Endothelial cell of umbilical vein (primary cell): ENCODE data around the gene PCDHA8. TPM values are rescaled to one million over a fixed set of nuclear protein-coding genes. Genes with fewer than 3 reads are reported as not detected.

ENCODE experiments used
- BruUV-seq: library from RNA; stranded (reverse); fragments of 400-500 nt; replicated peaks from 2 replicates; lab custom pipeline; 2021; lab: Mats Ljungman, UMichigan
- CTCF ChIA-PET: fragments of 300-600, 350-600 bp; sonication (Branson Sonifier 250); formaldehyde crosslinking; loops from one replicate; lab custom pipeline; 2021; ENCODE audit warnings: antibody characterized with exemption, inconsistent platforms; lab: Charles Lee
- POLR2A ChIA-PET: fragments of 300-600, 350-600 bp; sonication (Branson Sonifier 250); formaldehyde crosslinking; loops from one replicate; lab custom pipeline; 2021; ENCODE audit warnings: antibody characterized with exemption, inconsistent platforms; lab: Charles Lee
- DNase-seq: peaks from one replicate; pipeline ENCODE4 v3.0.0-alpha.2; 2011; ENCODE audit warnings: low read depth, low spot score
- FAIRE-seq: peaks from 2 replicates; lab custom pipeline; 2011; peaks lifted over from hg19 to GRCh38; lab: Jason Lieb, UNC
- H2AFZ ChIP-seq: 2 replicates; pipeline ENCODE4 v1.6.0; 2012; ENCODE audit warnings: low read depth, low read length, control low read depth, inconsistent platforms
- H3K27ac ChIP-seq: 2 replicates; pipeline ENCODE4 v1.5.1; 2011; ENCODE audit warnings: low read depth, mild to moderate bottlenecking, control low read depth, low read length, moderate library complexity; ENCODE audit not compliant: insufficient read depth
- H3K27me3 ChIP-seq, 2 experiments: 2 replicates each; pipeline versions ENCODE4 v1.6.0 to v1.6.1; 2011; ENCODE audit warnings: low read length in 2 of 2, mixed read lengths in 1 of 2; ENCODE audit not compliant: control insufficient read depth in 2 of 2, insufficient read depth in 2 of 2
- H3K36me3 ChIP-seq, 2 experiments: 2 replicates in 1 of 2; 3 replicates in 1 of 2; pipeline ENCODE4 v1.5.1; 2011; ENCODE audit warnings: low read length in 2 of 2, mild to moderate bottlenecking in 1 of 2, moderate library complexity in 1 of 2; ENCODE audit not compliant: control insufficient read depth in 2 of 2, insufficient read depth in 2 of 2; ENCODE audit errors: extremely low read depth in 1 of 2
- H3K4me1 ChIP-seq: 3 replicates; pipeline ENCODE4 v1.5.1; 2011; ENCODE audit warnings: mild to moderate bottlenecking, low read length; ENCODE audit not compliant: control insufficient read depth, insufficient read depth; ENCODE audit errors: extremely low read depth
- H3K4me2 ChIP-seq: 2 replicates; pipeline ENCODE4 v1.6.1; 2011; ENCODE audit warnings: low read length, control low read depth, mixed read lengths; ENCODE audit not compliant: insufficient read depth
- H3K4me3 ChIP-seq, 3 experiments: fragments of 200-600 bp in 1 of 3; sonication (generic), shearing (Covaris generic) in 1 of 3; replicated peaks in 1 of 3; 2 replicates each; pipeline ENCODE4 v1.5.1; 2011 to 2016; ENCODE audit warnings: control low read depth in 3 of 3, low read length in 3 of 3, mild to moderate bottlenecking in 2 of 3, inconsistent platforms in 1 of 3, low read depth in 1 of 3, moderate library complexity in 1 of 3; ENCODE audit not compliant: insufficient read depth in 1 of 3
- H3K79me2 ChIP-seq: 2 replicates; pipeline ENCODE4 v1.6.0; 2012; ENCODE audit warnings: low read length, inconsistent platforms; ENCODE audit not compliant: control insufficient read depth, insufficient read depth
- H3K9ac ChIP-seq: replicated peaks from 2 replicates; pipeline ENCODE3; 2011; ENCODE audit warnings: low read length, control low read depth; ENCODE audit not compliant: insufficient read depth; ENCODE audit errors: extremely low read depth
- H3K9me1 ChIP-seq: replicated peaks from 3 replicates; pipeline ENCODE4 v1.6.0; 2011; ENCODE audit warnings: mild to moderate bottlenecking, low read length; ENCODE audit not compliant: control insufficient read depth, insufficient read depth; ENCODE audit errors: extremely low read depth
- H3K9me3 ChIP-seq: replicated peaks from 2 replicates; pipeline ENCODE4 v1.5.1; 2012; ENCODE audit warnings: low read length, inconsistent platforms; ENCODE audit not compliant: control insufficient read depth, insufficient read depth
- H4K20me1 ChIP-seq: replicated peaks from 2 replicates; pipeline ENCODE3; 2011; ENCODE audit warnings: mild to moderate bottlenecking, low read length; ENCODE audit not compliant: control insufficient read depth, insufficient read depth; ENCODE audit errors: extremely low read depth
- EZH2 ChIP-seq: IDR thresholded peaks from 2 replicates; pipeline ENCODE4 v1.6.1; 2012; ENCODE audit warnings: borderline replicate concordance, low read depth, mild to moderate bottlenecking, moderate library complexity, low read length, inconsistent platforms; ENCODE audit not compliant: severe bottlenecking
- FOS ChIP-seq: IDR thresholded peaks from 2 replicates; pipeline ENCODE4 v1.6.1; 2011; ENCODE audit warnings: mild to moderate bottlenecking, low read length, moderate library complexity, borderline replicate concordance; ENCODE audit not compliant: insufficient read depth
- GATA2 ChIP-seq: IDR thresholded peaks from 2 replicates; pipeline ENCODE4 v1.7.0; 2011; ENCODE audit warnings: low read depth, mild to moderate bottlenecking, moderate library complexity, mixed read lengths, low read length; ENCODE audit not compliant: insufficient read length, insufficient read depth
- JUN ChIP-seq: IDR thresholded peaks from 2 replicates; pipeline ENCODE4 v1.6.1; 2011; ENCODE audit warnings: borderline replicate concordance, low read depth; ENCODE audit not compliant: insufficient read length, insufficient read depth
- MYC ChIP-seq: IDR thresholded peaks from one replicate; pipeline ENCODE4 v1.6.1; 2011; ENCODE audit warnings: mild to moderate bottlenecking, low read depth, low read length
- POLR2A ChIP-seq: IDR thresholded peaks from 2 replicates; pipeline ENCODE4 v1.6.1; 2012; ENCODE audit warnings: low read depth, mild to moderate bottlenecking, control low read depth, low read length
- POLR2AphosphoS5 ChIP-seq: IDR thresholded peaks from 2 replicates; pipeline ENCODE4 v1.6.1; 2012; ENCODE audit warnings: low read depth, mild to moderate bottlenecking, control low read depth, low read length, moderate library complexity; ENCODE audit not compliant: insufficient read depth
- dilution Hi-C: fragments of 300-500 bp; cut with MboI; formaldehyde crosslinking; loops from one replicate; pipeline ENCODE4 v1.15.0; 2019; ENCODE audit warnings: low sequenced_read_pairs; ENCODE audit not compliant: extremely low pct_ligation_motif_present
- intact Hi-C: fragments of 100-400 bp; cut with micrococcal nuclease; formaldehyde crosslinking; loops from one replicate; pipeline ENCODE4 v1.10.0; 2022
- polyA plus RNA-seq, 4 experiments: library from polyadenylated mRNA; depleted of rRNA in 3 of 4; stranded (reverse) in 3 of 4; unstranded in 1 of 4; fragments of >200 nt; gene quantifications; 2 replicates each; pipeline versions ENCODE4 v1.2.1 to v1.2.3, GENCODE V29; 2011 to 2012; ENCODE audit warnings: missing spikeins in 1 of 4
- total RNA-seq: library from RNA; stranded (reverse); gene quantifications from 2 replicates; pipeline ENCODE4 v1.2.3, GENCODE V29; 2021
- TF ChIP-seq, protein P1 (sequence below), 2 donors: IDR thresholded peaks; 1 replicate in 1 of 2; 2 replicates in 1 of 2; pipeline ENCODE4 v1.5.1; 2011; ENCODE audit warnings: low read length in 2 of 2, mild to moderate bottlenecking in 2 of 2, moderate library complexity in 2 of 2, control low read depth in 1 of 2, inconsistent platforms in 1 of 2, low read depth in 1 of 2; ENCODE audit not compliant: insufficient read depth in 1 of 2; ENCODE audit errors: extremely low read depth in 1 of 2
- TF ChIP-seq, protein P2 (sequence below): IDR thresholded peaks from 2 replicates; pipeline ENCODE4 v1.6.1; 2011; ENCODE audit not compliant: insufficient read depth, insufficient read length

PCDHA8 gene
- total and polyA plus RNA-seq, 2 donors (not counting 3 experiments of a cell fraction or from before 2014, with no cell fraction given), result not detected

- TF ChIP-seq, protein P1, sequence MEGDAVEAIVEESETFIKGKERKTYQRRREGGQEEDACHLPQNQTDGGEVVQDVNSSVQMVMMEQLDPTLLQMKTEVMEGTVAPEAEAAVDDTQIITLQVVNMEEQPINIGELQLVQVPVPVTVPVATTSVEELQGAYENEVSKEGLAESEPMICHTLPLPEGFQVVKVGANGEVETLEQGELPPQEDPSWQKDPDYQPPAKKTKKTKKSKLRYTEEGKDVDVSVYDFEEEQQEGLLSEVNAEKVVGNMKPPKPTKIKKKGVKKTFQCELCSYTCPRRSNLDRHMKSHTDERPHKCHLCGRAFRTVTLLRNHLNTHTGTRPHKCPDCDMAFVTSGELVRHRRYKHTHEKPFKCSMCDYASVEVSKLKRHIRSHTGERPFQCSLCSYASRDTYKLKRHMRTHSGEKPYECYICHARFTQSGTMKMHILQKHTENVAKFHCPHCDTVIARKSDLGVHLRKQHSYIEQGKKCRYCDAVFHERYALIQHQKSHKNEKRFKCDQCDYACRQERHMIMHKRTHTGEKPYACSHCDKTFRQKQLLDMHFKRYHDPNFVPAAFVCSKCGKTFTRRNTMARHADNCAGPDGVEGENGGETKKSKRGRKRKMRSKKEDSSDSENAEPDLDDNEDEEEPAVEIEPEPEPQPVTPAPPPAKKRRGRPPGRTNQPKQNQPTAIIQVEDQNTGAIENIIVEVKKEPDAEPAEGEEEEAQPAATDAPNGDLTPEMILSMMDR (IDR thresholded peaks at IDR 0.05; ENCODE audit: extremely low read depth in 1 of 2, insufficient read depth in 1 of 2, low read depth in 1 of 2, low read length in 2 of 2), result peak in 1 of 2 donors; percentile 9
- TF ChIP-seq FOS, result no peak
- ChIA-PET POLR2A (no interaction called here), CTCF (interaction anchor here (0.7 to 1.8 kb wide), 7 partner anchors 12 to 461 kb away, joined by 3 to 9 read pairs (median 4); partner anchors contain the start of gene PCDHGA1)
- Histone ChIP-seq H3K9me3 (no peaks in the 10 kb centered on the region), H3K9ac (no peak within 1 kb of the TSS), H3K4me1 (no peaks in the 10 kb centered on the region), H2AFZ (no peak within 1 kb of the TSS), H3K27me3 (no peaks in the 10 kb centered on the region), H3K4me2 (no peak within 1 kb of the TSS), H3K9me1 (no peaks in the 10 kb centered on the region), H3K36me3 (no peaks in the 10 kb centered on the region), H3K4me3 (no peak within 1 kb of the TSS), H4K20me1 (no peaks in the 10 kb centered on the region), H3K27ac (no peak within 1 kb of the TSS), H3K79me2 (no peaks in the 10 kb centered on the region)
- no peak for FAIRE-seq
- dilution Hi-C loops (no loop called here), intact Hi-C loops (loop anchor here (1.0 kb wide), 1 partner anchor 172 kb away; no protein-coding TSS in a partner anchor)
- BruUV-seq, result no TSS peak
- peak; percentile 12 for DNase-seq
These were observed 28.0 kb downstream of the PCDHA8 start, which contains the start of gene PCDHA11 for GRCh38 chr5:140868721-140869554. Gene PCDHA11 (plus strand): TSS chr5:140868957. CDS start chr5:140869104, 147 bp downstream.

DNA sequence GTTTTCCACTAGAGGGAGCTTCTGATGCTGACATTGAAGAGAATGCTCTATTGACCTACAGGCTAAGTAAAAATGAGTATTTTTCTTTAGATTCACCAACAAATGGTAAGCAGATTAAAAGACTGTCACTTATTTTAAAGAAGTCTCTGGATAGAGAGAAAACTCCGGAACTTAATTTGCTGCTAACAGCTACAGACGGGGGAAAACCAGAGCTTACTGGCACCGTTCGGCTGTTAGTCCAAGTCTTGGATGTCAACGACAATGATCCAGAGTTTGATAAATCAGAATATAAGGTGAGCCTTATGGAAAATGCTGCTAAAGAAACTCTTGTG is 28.5 kb downstream of the PCDHA8 start:
- no peak for DNase-seq
- CTCF ChIA-PET, result interaction anchor here (0.7 to 1.8 kb wide), 7 partner anchors 13 to 461 kb away, joined by 3 to 9 read pairs (median 4); partner anchors contain the start of gene PCDHGA1
- TF ChIP-seq JUN (no peak), FOS (no peak), GATA2 (no peak), POLR2AphosphoS5 (no peak), EZH2 (no peak), MYC (no peak), POLR2A (no peak)
- TF ChIP-seq, protein P1 (IDR thresholded peaks at IDR 0.05; ENCODE audit: extremely low read depth in 1 of 2, insufficient read depth in 1 of 2, low read depth in 1 of 2, low read length in 2 of 2), result no peak
- TF ChIP-seq, protein P2, sequence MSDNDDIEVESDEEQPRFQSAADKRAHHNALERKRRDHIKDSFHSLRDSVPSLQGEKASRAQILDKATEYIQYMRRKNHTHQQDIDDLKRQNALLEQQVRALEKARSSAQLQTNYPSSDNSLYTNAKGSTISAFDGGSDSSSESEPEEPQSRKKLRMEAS, result no peak

More for the DNA sequence above, 28.5 kb downstream of the PCDHA8 start:
- Histone ChIP-seq H3K4me1 (no peaks in the 10 kb centered on the region), H3K27me3 (no peaks in the 10 kb centered on the region), H3K27ac (no peak overlapping the region), H4K20me1 (no peaks in the 10 kb centered on the region), H3K9ac (no peak overlapping the region), H3K9me3 (no peaks in the 10 kb centered on the region), H2AFZ (no peak overlapping the region), H3K4me2 (no peak overlapping the region), H3K4me3 (no peak overlapping the region), H3K79me2 (no peaks in the 10 kb centered on the region), H3K9me1 (no peaks in the 10 kb centered on the region), H3K36me3 (no peaks in the 10 kb centered on the region)
- FAIRE-seq, result no peak
- BruUV-seq, result no TSS peak
- dilution Hi-C loops, result no loop called here
- intact Hi-C loops, result no loop called here
- POLR2A ChIA-PET, result no interaction called here
